ENCODE measurements around the gene FADS1. TPM values are rescaled to one million over a fixed set of nuclear protein-coding genes. Genes with fewer than 3 reads are reported as not detected.

The FADS1 gene
- total RNA-seq, 4 donors from 2014 or later, result 7.3 to 58.6 (median 21.8) TPM

DNA sequence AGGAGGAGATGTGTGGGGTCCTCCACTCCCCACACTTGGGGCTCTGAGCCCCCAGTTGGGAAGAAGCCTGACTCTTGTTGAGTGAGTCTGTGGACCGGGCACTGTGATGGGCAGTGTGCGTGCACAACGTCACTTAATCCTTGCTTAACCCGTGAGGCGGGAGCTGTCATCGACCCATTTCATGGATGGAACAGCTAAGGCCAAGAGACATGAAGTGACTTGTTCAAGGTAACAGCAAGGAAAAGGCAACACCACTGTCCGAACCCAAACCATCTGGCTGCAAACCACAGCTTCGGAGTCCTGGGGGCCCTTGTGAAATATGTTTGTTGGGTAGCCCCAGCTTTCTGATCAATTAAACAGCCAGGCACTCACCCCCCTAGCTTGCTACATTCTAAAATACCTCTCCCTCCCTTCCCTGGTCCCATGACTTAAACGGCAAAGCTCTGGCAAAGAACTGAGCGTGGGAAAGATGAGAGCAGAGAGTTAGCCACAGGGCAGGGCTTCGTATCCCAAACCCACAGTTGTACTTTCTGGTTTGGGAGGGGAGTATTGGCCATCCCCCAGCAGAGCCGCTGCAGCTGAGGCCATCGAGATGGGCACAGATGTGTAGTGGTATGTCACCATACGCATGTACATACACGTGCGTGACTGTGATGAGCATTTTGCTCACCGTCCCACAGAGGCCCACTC lies 37.5 kb upstream of the FADS1 start:
- DNase-seq (ENCODE audit: low spot score in 2 of 2), result no peak
- 83 to 89% methylated on average over 17 of the region's 17 CpGs for WGBS, 2 donors
- no peak overlapping the region for H3K4me3 ChIP-seq (ENCODE audit: low read depth, poor library complexity, severe bottlenecking)
- no peak for TF ChIP-seq POLR2A (IDR thresholded peaks at IDR 0.05)
- TF ChIP-seq, protein P1, sequence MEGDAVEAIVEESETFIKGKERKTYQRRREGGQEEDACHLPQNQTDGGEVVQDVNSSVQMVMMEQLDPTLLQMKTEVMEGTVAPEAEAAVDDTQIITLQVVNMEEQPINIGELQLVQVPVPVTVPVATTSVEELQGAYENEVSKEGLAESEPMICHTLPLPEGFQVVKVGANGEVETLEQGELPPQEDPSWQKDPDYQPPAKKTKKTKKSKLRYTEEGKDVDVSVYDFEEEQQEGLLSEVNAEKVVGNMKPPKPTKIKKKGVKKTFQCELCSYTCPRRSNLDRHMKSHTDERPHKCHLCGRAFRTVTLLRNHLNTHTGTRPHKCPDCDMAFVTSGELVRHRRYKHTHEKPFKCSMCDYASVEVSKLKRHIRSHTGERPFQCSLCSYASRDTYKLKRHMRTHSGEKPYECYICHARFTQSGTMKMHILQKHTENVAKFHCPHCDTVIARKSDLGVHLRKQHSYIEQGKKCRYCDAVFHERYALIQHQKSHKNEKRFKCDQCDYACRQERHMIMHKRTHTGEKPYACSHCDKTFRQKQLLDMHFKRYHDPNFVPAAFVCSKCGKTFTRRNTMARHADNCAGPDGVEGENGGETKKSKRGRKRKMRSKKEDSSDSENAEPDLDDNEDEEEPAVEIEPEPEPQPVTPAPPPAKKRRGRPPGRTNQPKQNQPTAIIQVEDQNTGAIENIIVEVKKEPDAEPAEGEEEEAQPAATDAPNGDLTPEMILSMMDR (IDR thresholded peaks at IDR 0.05), result no peak
- intact Hi-C loops (cut with DNase I; ENCODE audit: low total_unique reads), result no loop called here

DNA sequence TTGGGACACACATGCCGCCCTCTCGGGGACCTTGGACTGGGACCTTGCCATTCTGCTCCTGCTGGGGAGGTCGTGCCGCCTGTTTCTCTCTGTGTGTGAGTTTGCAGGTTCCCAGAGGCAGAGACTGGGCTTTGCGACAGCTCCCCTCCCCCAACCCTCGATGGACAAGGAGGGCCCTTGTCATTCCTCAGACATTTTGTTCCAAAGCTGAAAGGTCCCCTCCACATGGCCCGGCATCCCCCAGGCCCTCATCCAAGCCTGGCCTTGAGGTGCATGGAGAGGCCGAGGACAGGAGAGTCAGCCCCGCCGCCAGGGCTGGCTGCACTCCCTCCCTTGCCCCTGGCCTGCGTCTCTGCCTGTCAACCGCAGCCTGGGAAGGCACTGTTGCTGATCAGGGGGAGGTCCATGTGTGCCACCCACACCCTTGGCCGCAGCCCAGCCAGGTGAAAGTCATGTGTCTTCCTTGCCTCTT lies 36.9 kb upstream of the FADS1 start:
- intact Hi-C loops (cut with DNase I; ENCODE audit: low total_unique reads), result no loop called here
- 61 to 76% methylated on average over 3 to 13 of the region's 13 CpGs for WGBS, 2 donors
- no peak for TF ChIP-seq POLR2A (IDR thresholded peaks at IDR 0.05)
- TF ChIP-seq, protein P1 (IDR thresholded peaks at IDR 0.05), result no peak
- no peak for DNase-seq (ENCODE audit: low spot score in 2 of 2)
- no peak overlapping the region for H3K4me3 ChIP-seq (ENCODE audit: low read depth, poor library complexity, severe bottlenecking)

DNA sequence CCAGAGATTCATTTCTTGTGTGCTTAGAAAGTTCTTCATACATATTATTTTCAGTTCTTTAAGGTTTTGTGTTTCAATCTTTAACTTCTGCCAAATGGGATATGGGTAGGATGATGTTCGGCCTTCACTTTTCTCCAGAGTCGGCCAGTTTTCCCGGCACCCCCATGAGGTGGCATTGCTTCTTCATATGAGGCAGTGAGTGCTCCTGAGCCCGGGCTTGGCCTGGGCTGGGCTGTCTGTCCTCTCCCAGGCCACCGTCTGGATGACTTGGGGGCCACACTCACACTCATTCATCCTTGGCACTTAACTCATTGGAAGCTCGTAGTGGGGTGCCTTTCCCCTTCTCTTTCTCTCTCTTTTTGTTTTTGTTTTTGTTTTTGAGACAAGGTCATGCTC lies 35.1 kb upstream of the FADS1 start:
- intact Hi-C loops (cut with DNase I; ENCODE audit: low total_unique reads), result no loop called here
- no peak for DNase-seq (ENCODE audit: low spot score in 2 of 2)
- H3K4me3 ChIP-seq (ENCODE audit: low read depth, poor library complexity, severe bottlenecking), result no peak overlapping the region
- 91 to 92% methylated on average over 6 of the region's 6 CpGs for WGBS, 2 donors
- TF ChIP-seq POLR2A (IDR thresholded peaks at IDR 0.05), result no peak
- TF ChIP-seq, protein P1 (IDR thresholded peaks at IDR 0.05), result no peak

DNA sequence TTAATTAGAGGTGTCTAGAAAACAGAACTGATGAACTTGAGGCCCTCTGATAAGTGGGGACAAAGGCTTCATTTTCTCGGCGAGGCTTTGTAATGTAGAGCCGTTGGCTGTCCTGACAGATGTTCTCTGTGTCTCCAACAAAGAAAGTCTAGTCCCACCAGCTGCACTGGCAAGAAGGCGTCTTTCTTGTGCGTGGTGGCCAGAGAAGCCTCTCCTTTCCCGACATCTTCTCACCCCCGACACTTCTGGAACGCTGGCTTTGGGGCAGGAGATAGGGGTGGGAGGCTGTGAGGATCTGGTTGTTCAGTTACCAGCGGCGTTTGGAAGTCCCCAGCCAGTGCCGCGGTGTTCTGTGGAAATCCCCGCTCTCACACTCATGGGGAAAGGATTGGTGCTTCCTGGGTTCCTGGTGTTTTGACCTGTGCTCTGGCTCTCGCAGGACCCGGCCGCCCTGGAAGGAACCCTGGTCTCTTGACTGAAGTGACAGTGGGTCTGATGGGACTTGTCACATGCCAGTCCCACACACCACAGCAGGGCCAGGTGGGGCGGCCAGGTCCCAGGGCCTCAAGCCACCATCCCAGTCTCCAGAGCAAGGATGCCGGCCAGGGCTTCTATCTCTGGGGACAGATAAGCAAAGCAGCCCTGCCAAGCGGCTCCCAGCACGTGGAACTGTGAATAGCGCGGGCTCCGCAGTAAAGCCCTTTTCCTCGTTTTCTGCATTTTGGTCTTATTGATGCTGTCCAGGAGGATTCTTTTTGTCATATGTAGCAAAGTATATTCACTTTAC lies 34.5 kb upstream of the FADS1 start:
- no peak overlapping the region for H3K4me3 ChIP-seq (ENCODE audit: low read depth, poor library complexity, severe bottlenecking)
- intact Hi-C loops (cut with DNase I; ENCODE audit: low total_unique reads), result no loop called here
- DNase-seq (ENCODE audit: low spot score in 2 of 2), result no peak
- TF ChIP-seq POLR2A (IDR thresholded peaks at IDR 0.05), result no peak
- TF ChIP-seq, protein P1 (IDR thresholded peaks at IDR 0.05), result no peak
- 75 to 80% methylated on average over 23 to 24 of the region's 24 CpGs for WGBS, 2 donors

DNA sequence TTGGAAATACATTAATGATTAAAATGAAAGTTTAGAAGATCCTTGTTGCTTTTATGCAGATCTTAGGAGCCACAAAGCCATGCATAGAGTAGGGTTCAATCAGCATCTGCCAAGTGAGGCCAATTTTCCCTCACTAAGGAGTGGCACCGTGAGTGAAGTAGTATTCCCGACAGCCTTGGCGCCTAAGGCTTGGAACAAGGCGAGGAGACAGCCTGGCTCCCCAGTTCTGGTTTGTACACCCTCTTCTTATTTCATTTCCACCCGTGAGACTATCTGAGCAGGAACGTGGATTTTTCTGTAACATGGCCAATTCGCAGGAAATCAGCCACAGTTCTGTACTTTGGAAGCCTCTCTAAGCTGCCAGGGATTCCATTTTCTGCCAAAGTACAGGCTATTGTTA lies 33.9 kb upstream of the FADS1 start:
- DNase-seq (ENCODE audit: low spot score in 2 of 2), result no peak
- no peak overlapping the region for H3K4me3 ChIP-seq (ENCODE audit: low read depth, poor library complexity, severe bottlenecking)
- intact Hi-C loops (cut with DNase I; ENCODE audit: low total_unique reads), result no loop called here
- WGBS, 2 donors, result 43 to 55% methylated on average over 7 of the region's 7 CpGs
- TF ChIP-seq, protein P1 (IDR thresholded peaks at IDR 0.05), result no peak
- TF ChIP-seq POLR2A (IDR thresholded peaks at IDR 0.05), result no peak
